Prostate gland (tissue), 2 donors: ENCODE measurements around the gene LUC7L.

Source experiments
- CTCF ChIP-seq, 4 experiments: fragments of 200-600 bp in 2 of 4; fragments of 450-650 bp in 2 of 4; sonication (generic) in 2 of 4; IDR thresholded peaks; 1 replicate in 3 of 4; 2 replicates in 1 of 4; pipeline ENCODE4 v1.5.1; 2016 to 2019; ENCODE audit warnings: antibody characterized with exemption in 4 of 4, mild to moderate bottlenecking in 2 of 4, moderate library complexity in 2 of 4
- POLR2A ChIP-seq: fragments of 450-650 bp; IDR thresholded peaks from one replicate; pipeline ENCODE4 v1.6.1; 2016; ENCODE audit warnings: antibody characterized with exemption, mild to moderate bottlenecking

GRCh38 chr16:162271-162991 is 66.8 kb downstream of the LUC7L start:
- TF ChIP-seq CTCF (IDR thresholded peaks at IDR 0.05) (no peak), POLR2A (no peak)
